Loucy (cell line): ENCODE data around the gene DCP1B.

ENCODE experiments used
- H2AFZ ChIP-seq: fragments of 200-600 bp; sonication (generic); 2 replicates; pipeline ENCODE4 v1.6.0; 2016; ENCODE audit warnings: antibody characterized with exemption, mild to moderate bottlenecking, low read length, moderate library complexity
- H3F3A ChIP-seq: fragments of 200-600 bp; 2 replicates; pipeline ENCODE4 v1.6.0; 2016; ENCODE audit warnings: antibody characterized with exemption, low read depth, mild to moderate bottlenecking
- H3K27me3 ChIP-seq: fragments of 200-600 bp; sonication (generic); 2 replicates; pipeline ENCODE4 v1.6.1; 2014; ENCODE audit warnings: low read length, mild to moderate bottlenecking; ENCODE audit not compliant: insufficient read depth, poor library complexity, severe bottlenecking
- H3K36me3 ChIP-seq: fragments of 200-600 bp; sonication (generic); 2 replicates; pipeline ENCODE4 v1.6.1; 2016; ENCODE audit warnings: low read length; ENCODE audit not compliant: insufficient read depth
- H3K4me1 ChIP-seq: fragments of 200-600 bp; sonication (generic); 2 replicates; pipeline ENCODE4 v1.5.1; 2014; ENCODE audit warnings: low read length, mild to moderate bottlenecking; ENCODE audit not compliant: insufficient read depth, poor library complexity, severe bottlenecking
- H3K4me2 ChIP-seq: fragments of 200-600 bp; sonication (generic); 2 replicates; pipeline ENCODE4 v1.6.0; 2014; ENCODE audit warnings: antibody characterized with exemption, low read length, low read depth, mild to moderate bottlenecking; ENCODE audit not compliant: poor library complexity, severe bottlenecking
- H3K4me3 ChIP-seq: fragments of 200-600 bp; sonication (generic); 2 replicates; pipeline ENCODE4 v1.5.1; 2014; ENCODE audit warnings: low read length, mild to moderate bottlenecking, mixed read lengths; ENCODE audit not compliant: poor library complexity, severe bottlenecking
- H3K79me2 ChIP-seq: fragments of 200-600 bp; sonication (generic); 2 replicates; pipeline ENCODE4 v1.6.1; 2014; ENCODE audit warnings: low read length; ENCODE audit not compliant: insufficient read depth
- H3K9ac ChIP-seq: fragments of 200-600 bp; sonication (generic); 2 replicates; pipeline ENCODE4 v1.6.0; 2014; ENCODE audit warnings: mild to moderate bottlenecking, low read depth, low read length, moderate library complexity; ENCODE audit not compliant: poor library complexity, severe bottlenecking
- H3K9me2 ChIP-seq: fragments of 200-600 bp; sonication (generic); replicated peaks from 2 replicates; pipeline ENCODE4 v1.6.1; 2016; ENCODE audit warnings: low read depth, low read length, mixed read lengths
- H3K9me3 ChIP-seq: fragments of 200-600 bp; sonication (generic); 2 replicates; pipeline ENCODE4 v1.6.1; 2014; ENCODE audit warnings: mild to moderate bottlenecking, antibody characterized with exemption, low read length, low read depth; ENCODE audit not compliant: insufficient read depth
- H4K20me1 ChIP-seq: fragments of 200-600 bp; sonication (generic); 2 replicates; pipeline ENCODE4 v1.6.0; 2014; ENCODE audit warnings: antibody characterized with exemption, low read length, mild to moderate bottlenecking; ENCODE audit not compliant: insufficient read depth, poor library complexity, severe bottlenecking
- CTCF ChIP-seq: fragments of 200-600 bp; sonication (generic); conservative IDR thresholded peaks from 2 replicates; pipeline ENCODE4 v1.5.1; 2014; ENCODE audit warnings: mild to moderate bottlenecking, antibody characterized with exemption, low read length
- EZH2phosphoT487 ChIP-seq: fragments of 200-600 bp; IDR thresholded peaks from 2 replicates; pipeline ENCODE4 v1.6.1; 2018; ENCODE audit warnings: antibody characterized with exemption, mild to moderate bottlenecking, moderate library complexity, borderline replicate concordance

The DCP1B gene

GRCh38 chr12:1910468-1910867 lies 93.8 kb downstream of the DCP1B start:
- Histone ChIP-seq H3K27me3 (no peaks in the 10 kb centered on the region), H3K9ac (no peak overlapping the region), H4K20me1 (no peaks in the 10 kb centered on the region), H3K9me2 (no peaks in the 10 kb centered on the region), H3K4me3 (no peak overlapping the region), H3K4me1 (peaks cover 17% of the 10 kb centered on the region), H3K4me2 (no peak overlapping the region), H3K9me3 (0 out of 2 replicates have a peak, but pooled peaks cover 3% of the 10 kb centered on the region), H3K36me3 (no peaks in the 10 kb centered on the region), H3F3A (no peaks in the 10 kb centered on the region), H3K79me2 (no peaks in the 10 kb centered on the region), H2AFZ (no peak overlapping the region)
- TF ChIP-seq CTCF (no peak), EZH2phosphoT487 (no peak)

- Histone ChIP-seq H3F3A (no peaks in the 10 kb centered on the region), H3K4me3 (no peak overlapping the region), H3K9me3 (0 out of 2 replicates have a peak, but pooled peaks cover 6% of the 10 kb centered on the region), H3K27me3 (no peaks in the 10 kb centered on the region), H4K20me1 (no peaks in the 10 kb centered on the region), H3K36me3 (no peaks in the 10 kb centered on the region), H3K9me2 (no peaks in the 10 kb centered on the region), H2AFZ (no peak overlapping the region), H3K4me1 (peaks cover under 1% of the 10 kb centered on the region), H3K9ac (no peak overlapping the region), H3K4me2 (no peak overlapping the region), H3K79me2 (no peaks in the 10 kb centered on the region)
- TF ChIP-seq CTCF (no peak), EZH2phosphoT487 (no peak)
Observed at GRCh38 chr12:1908758-1909157, 95.5 kb downstream of the DCP1B start.

- Histone ChIP-seq H3F3A (no peaks in the 10 kb centered on the region), H3K9me2 (no peaks in the 10 kb centered on the region), H3K27me3 (no peaks in the 10 kb centered on the region), H3K79me2 (no peaks in the 10 kb centered on the region), H3K36me3 (no peaks in the 10 kb centered on the region), H4K20me1 (no peaks in the 10 kb centered on the region), H3K9me3 (0 out of 2 replicates have a peak, but pooled peaks cover 7% of the 10 kb centered on the region), H3K4me1 (no peaks in the 10 kb centered on the region), H2AFZ (no peak overlapping the region), H3K4me3 (no peak overlapping the region), H3K4me2 (no peak overlapping the region), H3K9ac (no peak overlapping the region)
- TF ChIP-seq CTCF (no peak), EZH2phosphoT487 (no peak)
Observed at GRCh38 chr12:1907652-1908611, 96.3 kb downstream of the DCP1B start.
